Fibroblast of gingiva (primary cell): ENCODE measurements around the gene SOX5.

Source experiments
- DNase-seq: peaks from one replicate; pipeline ENCODE4 v3.0.0-alpha.2; 2011; ENCODE audit warnings: low read depth

SOX5 gene

DNA sequence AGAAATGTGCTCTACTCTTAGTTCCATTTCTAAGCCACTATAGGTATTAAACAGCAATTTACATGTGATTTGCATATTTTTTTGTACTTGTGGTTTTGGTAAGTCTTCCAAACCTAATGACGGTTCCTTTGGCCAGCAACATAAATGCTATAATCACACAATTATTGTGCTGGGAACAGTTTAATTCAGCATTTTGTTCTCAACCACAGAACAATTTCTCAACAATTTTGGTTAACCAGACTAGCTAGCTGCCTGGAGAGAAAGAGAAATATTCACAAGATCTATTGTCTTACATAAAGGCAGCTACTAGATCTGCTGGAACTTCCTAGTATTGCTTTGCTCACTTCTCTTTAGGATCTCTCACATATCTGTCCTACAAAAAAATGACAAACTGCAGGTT, 265.3 kb downstream of the SOX5 start:
- DNase-seq = no peak

DNA sequence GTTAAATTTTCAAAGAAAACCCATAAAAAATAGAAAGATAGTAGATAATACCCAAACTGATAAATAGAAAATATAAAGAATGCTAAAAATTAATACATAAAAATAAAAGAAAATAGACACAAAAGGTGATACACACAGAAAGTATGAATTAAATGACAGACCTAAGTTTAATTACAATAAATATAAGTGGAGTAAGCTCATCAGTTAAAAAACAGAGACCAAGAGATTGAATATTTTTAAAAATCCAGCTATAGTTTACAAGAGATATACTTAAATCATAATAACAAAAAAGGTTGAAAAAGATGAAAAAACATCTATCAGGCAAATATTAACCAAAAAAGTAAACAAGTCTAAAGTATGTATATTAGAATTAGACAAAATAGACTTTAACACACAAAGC, 268.2 kb downstream of the SOX5 start:
- DNase-seq = no peak

GRCh38 chr12:23674064-23674463, 275.4 kb downstream of the SOX5 start:
- no peak for DNase-seq

DNA sequence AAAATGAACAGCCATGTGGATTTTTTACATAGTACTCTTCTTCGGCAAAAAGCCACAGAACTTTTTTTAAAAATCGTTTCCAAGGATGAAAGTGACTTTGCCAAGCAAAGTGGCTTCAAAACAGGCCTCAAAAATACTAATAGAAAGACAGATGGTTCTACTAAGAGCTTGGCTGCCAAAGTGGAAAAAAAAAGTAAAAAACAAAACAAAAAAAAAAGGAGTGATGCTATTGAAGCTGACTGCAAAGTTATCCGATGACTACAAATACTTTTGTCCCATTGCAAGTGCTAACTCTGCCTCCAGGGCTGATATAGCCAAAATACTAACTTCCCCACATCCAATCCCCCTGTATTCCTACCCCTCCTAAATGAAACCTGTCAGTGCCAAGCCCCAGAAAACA, 277.6 kb downstream of the SOX5 start:
- peak; percentile 13 for DNase-seq

DNA sequence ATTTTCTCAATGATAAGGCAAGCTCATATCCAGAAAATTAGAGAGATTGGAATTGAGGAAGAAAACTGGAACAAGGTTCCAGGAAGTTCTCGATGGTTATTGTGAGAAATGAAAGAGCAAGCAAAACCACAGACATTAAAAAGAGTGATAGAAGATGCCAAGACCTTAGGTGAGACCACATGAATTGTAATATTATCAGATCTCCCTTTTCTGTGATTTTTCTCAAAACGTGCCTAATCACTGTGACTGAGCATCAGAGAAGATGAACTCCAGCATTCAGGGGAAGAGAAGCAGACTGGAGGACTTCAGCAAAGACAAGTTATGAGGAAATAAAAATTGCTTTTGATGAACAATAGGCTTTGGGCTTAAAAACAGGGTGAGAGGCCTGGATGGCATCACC, 278.8 kb downstream of the SOX5 start:
- DNase-seq = no peak

DNA sequence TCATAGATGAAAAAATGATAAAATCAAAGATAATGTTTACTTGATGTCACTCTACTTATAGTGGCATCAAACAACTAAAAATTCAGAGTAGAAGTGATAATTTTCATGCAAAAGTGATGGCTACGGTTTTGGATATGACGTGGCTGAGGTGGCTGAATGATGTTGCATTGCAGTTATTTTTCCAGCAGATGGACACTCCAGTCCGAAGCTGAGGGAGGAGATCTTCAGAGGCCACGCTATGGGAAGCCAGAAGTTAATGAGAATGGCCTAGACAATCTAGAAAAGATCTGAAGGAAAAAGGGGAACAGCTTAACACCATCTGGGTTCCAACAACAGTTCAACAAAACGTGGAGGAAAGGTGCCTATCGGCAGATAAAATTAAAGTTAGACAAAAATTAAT, 279.8 kb downstream of the SOX5 start:
- DNase-seq = no peak

- DNase-seq = no peak
Measured at GRCh38 chr12:23666866-23667265, 282.6 kb downstream of the SOX5 start.

DNA sequence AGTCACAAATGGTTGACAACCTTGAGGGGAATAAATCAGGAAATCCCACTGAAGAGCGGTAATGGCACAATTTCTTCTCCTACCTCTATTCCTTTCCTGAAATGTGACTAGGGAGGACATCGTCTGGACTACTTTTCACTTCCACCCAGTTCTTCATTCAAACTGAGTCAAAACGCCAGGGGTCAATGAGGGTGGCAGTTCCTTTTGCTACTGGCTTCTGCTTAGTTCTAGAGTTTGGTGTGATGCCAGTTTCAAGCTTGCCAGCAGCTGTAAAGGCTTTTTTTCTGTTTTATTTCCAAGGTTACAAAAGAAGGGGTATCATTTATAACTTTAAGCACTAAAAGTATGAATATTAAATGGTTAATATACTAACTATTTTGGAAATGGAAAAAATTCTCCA, 286.5 kb downstream of the SOX5 start:
- DNase-seq = no peak

DNA sequence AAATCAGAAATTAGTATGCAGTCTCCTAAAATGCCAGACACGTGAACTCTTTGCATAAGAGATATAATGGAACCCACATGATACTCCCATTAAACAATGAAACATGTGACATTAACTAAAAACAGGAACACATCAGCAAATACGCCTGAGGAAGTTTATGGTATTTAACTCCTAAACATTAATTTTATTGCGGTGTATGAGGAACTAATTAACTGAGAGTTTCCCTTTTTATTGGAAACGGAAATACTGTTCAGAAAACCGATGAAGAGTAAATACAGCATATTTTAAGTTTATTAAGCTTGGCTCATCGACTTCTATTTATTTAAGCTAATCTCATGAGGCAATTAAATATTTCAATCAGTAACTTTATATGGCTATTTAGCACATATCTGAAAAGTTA, 290.3 kb downstream of the SOX5 start:
- peak; percentile 1 for DNase-seq

GRCh38 chr12:23657598-23657997, 291.9 kb downstream of the SOX5 start:
- DNase-seq = no peak

- no peak for DNase-seq
Measured at GRCh38 chr12:23655884-23656283, 293.6 kb downstream of the SOX5 start.

- no peak for DNase-seq
Measured at GRCh38 chr12:23655112-23655511, 294.4 kb downstream of the SOX5 start.

GRCh38 chr12:23648546-23648945, 300.9 kb downstream of the SOX5 start:
- DNase-seq = no peak

DNA sequence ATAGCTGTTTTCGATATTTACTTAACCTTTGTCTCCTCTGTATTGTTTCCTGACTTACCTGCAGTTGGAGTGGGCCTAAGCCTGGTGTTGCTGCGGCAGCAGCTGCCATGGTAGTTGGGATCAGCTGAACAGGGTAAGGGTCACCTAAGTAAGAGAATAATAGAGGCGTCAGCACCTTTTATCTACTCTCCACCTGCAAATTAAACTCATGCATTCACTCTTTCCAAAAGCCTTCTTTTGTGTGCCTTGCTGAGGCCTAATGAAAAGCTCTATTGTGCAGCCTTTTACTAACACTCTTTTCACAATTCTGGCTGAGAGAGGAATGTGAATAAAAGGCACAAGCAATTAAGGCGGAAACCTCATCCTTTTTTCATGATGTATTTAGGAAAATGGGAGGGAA, 308.7 kb downstream of the SOX5 start:
- DNase-seq = no peak

DNA sequence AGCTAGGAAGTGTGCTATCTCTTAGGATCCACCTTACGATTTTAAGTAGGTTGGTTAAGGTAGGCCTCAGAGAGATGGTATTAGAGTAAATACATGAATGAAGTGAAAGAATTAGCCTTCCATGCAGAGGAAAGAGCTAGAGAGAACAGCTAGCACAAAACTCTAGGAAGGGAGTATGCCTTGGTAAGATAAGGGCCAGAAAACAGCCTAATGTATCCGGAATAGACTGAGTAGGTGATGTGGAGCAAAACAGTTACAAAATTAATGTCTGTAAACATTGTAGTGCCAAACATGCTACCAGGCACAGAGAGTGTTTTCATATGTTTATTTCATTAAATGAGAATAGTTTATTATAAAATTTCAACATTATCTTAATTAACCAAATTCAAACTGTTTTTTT, 315.1 kb downstream of the SOX5 start:
- no peak for DNase-seq

- DNase-seq = no peak
Measured at GRCh38 chr12:23631786-23632377, 317.6 kb downstream of the SOX5 start.

DNA sequence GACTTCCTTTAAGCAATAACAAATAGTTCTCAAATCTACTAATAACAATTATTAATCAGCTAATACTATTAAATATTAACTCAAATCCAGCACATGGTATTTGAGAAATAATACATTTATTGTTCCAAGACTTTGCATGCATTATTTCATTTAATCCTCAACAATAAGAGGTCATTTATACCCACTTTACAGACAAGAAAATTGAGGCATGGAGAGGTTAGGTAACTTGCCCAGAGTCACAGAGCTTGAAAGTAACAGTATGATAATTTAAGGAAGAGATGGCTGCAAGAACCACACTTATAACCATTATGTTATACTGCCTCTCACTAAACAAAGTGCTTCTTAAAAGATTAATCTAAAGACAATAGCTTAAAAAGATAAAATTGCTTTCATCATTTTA, 318.9 kb downstream of the SOX5 start:
- no peak for DNase-seq

- DNase-seq = no peak
Measured at GRCh38 chr12:23628806-23629205, 320.7 kb downstream of the SOX5 start.

DNA sequence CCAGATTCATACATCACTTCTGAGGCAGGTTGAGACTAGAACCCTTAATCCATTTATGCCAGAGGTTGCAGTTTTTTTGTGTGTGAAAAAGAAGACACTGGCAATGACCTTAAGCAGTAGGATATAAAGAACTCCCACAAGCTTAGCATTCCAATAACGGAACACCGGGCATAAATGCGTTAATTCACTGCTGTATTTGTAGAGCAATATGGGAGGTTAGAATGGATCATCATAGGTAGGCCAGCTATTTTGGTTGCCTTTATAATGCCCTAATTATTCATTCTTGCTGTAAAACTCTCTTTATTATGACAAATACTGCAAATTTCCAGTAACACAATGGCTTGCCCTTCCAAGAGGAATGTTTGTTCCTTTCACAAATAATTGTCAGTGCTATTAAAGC, 322.7 kb downstream of the SOX5 start:
- DNase-seq = no peak

GRCh38 chr12:23621900-23622299, 327.6 kb downstream of the SOX5 start:
- no peak for DNase-seq

DNA sequence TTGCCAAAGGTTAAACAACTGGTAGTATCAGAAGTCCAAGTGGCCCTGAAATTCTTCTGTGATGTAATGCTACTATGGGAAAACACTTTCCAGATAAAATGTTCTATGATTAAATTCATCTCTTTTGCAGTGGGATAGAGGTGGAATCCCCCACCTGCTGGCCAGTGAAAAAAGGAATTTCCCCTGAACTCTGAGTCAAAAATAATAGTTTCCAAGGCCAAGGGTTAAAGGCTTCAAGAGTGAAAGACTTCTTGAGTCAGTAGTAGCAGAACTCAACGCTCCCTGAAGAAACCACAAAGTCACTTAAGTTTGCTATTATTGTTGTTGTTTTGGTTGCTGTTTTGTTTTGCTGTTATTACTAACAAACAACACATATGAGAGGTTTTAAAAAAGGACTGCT, 330.8 kb downstream of the SOX5 start:
- DNase-seq = no peak

GRCh38 chr12:23617749-23618148, 331.7 kb downstream of the SOX5 start:
- no peak for DNase-seq

GRCh38 chr12:23614280-23614679, 335.2 kb downstream of the SOX5 start:
- no peak for DNase-seq

DNA sequence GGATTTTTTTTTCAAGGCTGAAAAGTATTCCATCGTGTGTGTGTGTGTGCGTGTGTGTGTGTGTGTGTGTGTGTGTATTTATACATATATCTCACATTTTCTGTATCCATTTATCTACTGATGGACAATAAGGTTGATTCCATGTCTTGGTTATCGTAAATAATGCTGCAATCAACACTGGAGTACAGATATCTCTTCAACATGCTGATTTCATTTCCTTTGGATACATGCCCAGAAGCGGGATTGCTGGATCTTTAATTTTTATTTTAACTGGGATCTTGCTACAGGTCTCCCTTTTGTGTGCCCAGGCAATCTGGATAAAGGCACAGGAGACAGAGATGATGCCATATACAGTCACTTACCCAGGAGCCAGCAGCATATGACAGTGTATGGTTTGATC, 338.1 kb downstream of the SOX5 start:
- peak; percentile 19 for DNase-seq

- no peak for DNase-seq
Measured at GRCh38 chr12:23600919-23601318, 348.6 kb downstream of the SOX5 start.
